HG03571 (cell line): ENCODE data around the gene PLOD2.

Source experiments
- ATAC-seq: cut with Tn5 transposase; IDR thresholded peaks from one replicate; pipeline ENCODE4 v1.9.1; 2021; ENCODE audit not compliant: unreplicated experiment

Gene PLOD2

DNA sequence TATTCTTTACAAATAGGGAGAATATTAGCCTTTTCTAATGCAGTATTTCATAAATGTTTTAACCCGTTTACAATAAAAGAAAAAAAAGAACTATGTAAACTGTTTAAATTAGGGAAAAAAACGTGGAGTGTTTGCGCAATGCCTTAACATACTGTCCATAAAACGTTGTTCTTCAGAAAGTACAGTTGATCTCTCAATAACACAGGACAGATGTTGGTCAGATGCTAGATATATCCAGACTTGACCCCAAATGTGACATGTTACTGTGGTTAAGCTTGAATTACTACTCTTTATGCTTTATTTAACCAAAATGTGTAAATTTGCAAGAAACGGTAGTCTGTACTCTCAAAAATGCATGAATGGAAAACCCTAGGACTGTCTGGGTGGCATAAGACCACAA lies 110.3 kb downstream of the PLOD2 start:
- ATAC-seq: no peak

DNA sequence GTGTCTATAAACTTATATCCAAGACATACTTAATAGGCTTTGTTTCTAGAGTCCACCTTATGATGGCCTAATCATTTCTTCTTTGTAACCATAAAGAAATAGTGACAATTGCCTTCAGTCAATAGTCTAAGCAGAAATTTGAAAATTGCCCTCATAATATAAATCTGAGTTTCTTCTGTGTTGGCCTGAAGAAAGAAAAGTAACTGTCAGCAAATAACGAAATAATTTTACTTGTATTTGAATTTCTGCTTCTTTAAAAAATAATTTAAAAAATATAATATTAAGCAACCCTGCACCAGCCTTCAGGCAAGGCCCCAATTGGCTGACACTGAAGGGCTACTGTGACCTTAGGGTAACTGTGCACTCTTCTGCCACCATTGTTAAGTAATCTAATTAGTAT lies 113.5 kb downstream of the PLOD2 start:
- ATAC-seq: no peak

DNA sequence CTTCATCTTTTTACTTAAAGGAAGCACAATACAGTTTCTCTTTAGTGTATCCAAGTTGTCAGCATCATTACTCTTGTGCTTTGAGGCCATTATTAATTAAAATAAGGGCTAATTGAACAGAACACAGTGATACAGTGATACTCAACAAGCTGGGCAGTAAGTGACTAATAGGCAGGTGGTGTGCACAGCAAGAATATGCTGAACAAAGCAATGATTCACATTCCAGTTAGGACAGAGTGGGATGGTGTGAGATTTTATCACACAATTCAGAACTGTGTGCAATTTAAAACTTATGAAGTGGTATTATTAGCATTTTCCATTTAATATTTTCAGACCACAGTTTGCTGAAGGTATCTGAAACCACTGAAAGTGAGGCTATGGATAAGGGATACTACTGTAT lies 116.9 kb downstream of the PLOD2 start:
- ATAC-seq: no peak

DNA sequence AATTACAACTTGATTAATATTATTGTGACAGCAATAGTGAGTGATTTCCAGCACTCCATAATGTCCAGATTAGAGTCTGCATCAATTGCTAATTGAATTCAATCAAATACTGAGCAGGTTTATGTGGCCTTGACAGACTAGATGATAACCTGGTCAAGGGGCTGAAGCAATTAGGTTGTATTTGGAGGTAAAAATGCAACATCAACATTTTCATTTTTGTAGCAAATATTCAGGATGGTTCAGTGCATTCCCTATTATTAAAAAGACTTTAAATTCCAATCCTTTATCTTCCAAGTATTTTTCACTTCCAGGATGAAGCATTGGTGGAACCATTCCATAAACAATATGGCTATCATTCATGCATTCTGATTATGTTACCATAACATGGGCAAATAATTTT lies 120.4 kb downstream of the PLOD2 start:
- ATAC-seq: no peak

DNA sequence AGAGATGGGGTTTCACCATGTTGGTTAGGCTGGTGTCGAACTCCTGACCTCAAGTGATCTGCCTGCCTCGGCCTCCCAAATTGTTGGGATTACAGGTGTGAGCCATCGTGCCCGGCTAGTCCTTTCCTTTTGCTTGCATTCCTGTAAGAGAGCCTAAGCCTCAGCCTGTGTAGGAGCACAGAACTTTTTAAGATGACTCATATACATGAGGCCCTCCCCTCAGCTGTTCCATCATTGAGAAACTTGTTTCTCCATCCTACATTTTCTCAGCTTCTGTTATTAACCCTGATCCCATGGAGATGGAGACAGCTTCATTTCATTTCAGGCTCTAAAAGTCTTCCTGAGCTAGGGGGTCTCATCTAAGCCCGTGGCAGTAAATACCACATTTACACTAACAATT lies 123.3 kb downstream of the PLOD2 start:
- no peak for ATAC-seq

DNA sequence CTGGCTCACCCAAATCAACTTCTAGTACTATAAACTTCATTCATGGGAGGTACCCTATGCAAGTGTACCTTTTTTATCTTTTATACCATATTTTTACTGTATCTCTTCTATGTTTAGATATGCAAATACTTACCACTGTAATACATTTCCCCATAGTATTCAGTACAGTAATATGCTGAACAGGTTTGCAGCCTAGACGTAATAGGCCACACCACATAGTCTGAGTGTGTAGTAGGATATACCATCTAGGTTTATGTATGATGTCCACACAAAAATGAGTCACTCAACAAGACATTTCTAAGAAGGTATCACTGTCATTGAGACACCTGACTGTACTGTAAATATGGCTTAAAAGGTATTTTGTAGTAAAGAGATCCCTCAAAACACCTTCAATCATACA lies 124.7 kb downstream of the PLOD2 start:
- ATAC-seq: no peak

DNA sequence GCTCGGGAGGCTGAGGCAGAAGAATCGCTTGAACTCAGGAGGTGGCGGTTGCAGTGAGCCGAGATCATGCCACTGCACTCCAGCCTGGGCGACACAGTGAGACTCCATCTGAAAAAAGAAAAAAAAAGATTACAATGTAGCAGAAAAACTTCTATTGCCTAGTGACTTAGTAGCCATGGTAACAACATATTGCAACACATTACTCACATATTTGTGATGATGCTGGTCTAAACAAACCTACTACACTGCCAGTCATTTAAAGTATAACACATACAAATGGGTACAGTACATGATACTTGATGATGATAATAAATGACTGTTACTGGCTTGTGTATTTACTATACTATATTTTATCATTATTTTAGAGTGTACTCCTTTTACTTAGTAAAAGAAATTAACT lies 125.6 kb downstream of the PLOD2 start:
- ATAC-seq: no peak

DNA sequence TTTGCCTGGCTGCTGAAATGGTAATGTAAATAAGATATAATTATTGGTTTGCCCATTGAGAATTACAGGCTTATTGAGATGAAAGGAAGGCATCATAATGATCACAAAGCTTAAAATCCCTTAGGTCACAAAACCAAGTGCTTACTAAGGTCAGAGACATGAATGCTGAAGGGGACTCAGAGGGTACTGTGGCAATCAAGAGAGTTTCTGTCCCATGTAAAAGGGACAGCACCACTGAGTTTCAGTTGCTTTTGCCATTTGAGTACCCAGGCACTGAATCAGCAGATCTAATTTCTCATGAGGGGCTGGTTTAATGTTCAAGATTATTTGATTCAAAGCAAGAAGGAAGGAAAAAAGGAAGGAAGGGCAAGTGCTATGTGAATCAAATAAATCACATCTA lies 127.0 kb downstream of the PLOD2 start:
- no peak for ATAC-seq

DNA sequence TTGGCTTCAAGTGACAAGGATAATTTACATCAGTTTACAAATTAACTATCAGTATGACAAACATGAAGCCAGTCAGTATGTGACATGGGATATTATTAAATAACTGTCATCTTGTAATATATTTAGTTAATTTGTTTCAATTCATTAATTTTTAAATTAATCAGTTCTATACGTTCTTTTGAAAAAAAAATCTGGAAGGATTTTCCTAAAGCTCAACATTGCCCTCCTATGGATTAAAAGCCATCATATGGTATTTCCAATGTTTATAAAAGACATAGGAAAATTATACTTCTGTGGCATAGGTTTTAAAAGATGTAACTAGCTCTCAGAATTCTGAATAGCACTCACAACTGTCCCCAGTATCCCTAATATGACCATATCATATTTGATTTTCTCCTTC lies 134.4 kb downstream of the PLOD2 start:
- no peak for ATAC-seq

DNA sequence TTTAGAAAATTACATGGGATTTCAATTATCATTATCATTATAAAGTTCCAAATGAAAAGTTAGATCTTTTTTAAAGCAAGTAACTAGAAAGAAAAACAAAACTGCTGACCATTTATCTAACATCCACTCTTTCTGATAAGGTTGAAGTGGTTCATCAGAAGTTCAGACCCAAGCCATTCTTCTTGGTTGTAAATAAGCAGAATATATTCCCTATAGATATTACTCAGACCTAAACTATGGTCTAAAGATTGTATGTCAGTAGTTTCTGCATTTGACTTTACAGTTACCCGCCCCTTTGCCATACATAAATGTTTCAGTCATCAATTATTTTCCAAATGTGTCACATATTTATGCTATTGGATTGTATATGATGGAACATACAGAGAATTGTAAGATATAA lies 136.7 kb downstream of the PLOD2 start:
- ATAC-seq: no peak

DNA sequence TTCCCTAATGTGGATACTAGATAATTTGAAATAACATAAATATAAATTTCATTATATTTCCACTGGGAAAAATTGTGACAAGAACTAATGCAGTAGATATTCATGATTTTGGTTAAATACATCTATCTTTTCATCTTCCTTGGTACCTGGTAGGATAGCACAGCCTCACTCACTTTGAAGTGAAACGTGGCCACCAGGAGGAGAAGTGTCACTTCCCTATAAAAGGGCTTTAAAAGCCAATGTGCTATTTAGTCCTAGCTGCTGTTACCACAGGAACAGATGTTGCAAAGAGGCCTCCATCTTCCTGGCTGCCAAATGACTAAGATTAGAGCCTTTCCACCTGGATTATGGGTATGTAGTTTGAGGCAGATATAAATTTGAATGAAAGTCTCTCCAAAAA lies 140.0 kb downstream of the PLOD2 start:
- ATAC-seq: no peak

DNA sequence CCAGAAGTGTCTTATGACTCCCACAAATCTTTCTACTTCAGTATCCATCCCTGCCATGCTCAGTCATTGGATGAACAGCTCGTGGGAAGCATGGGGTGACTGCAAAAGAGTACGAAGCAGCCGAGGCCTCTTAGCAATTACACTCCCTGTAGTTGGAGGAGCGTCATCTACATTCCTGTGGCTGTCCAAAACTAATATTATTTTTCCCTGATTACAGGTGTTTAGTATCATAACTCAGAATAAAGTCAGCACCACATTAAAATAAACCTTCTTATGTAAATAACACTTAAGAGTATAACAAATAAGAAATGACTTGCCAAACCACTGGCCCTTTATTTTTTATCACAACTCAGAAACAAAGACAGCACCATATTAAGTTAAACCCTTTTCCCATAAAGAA lies 141.5 kb downstream of the PLOD2 start:
- ATAC-seq: no peak
